CD4-positive, alpha-beta T cell treated with Interleukin-12 subunit alpha and Interleukin-12 subunit beta, for 1 hour (primary cell): ENCODE data around the gene PGAM4.
"Not testable (repeated sequence)": the region's sequence is repeated elsewhere in the genome, so short reads cannot be mapped to it uniquely, and the experiment has no call there.

Source experiments
- DNase-seq: peaks from one replicate; pipeline ENCODE4 v3.0.0-alpha.2; 2020

PGAM4 gene

GRCh38 chrX:77924320-77924859 lies 45.0 kb downstream of the PGAM4 start:
- no peak for DNase-seq

- DNase-seq = no peak
Measured at GRCh38 chrX:77922787-77923186, 46.7 kb downstream of the PGAM4 start.

- DNase-seq = not testable (repeated sequence)
Measured at GRCh38 chrX:77919370-77919769, 50.1 kb downstream of the PGAM4 start.

GRCh38 chrX:77918568-77918967 lies 50.9 kb downstream of the PGAM4 start:
- no peak for DNase-seq
